ENCODE measurements around the gene P3R3URF. TPM values are rescaled to one million over a fixed set of nuclear protein-coding genes. Genes with fewer than 3 reads are reported as not detected.

The P3R3URF gene
- total RNA-seq, 4 donors from 2014 or later: not detected

DNA sequence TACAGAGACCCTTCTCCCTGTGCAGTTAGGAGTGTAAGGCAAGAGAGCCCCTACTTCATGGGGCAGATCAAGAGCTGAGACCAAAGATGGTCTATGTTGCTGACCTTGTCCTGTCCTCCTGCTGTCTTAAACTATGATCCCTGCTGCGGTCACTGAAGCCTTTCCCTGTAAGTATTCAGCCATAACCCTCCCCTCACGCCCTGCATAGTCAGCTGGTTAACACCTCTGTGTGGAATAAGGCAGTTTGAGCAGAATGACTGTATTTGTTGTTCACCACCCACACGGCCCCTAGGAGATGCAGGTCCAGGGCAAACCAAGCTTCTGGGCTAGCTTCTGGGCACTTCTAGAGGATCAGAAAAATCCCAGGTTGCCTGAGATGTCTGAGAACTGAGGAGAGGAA lies 1.0 kb downstream of the P3R3URF start:
- DNase-seq (ENCODE audit: extremely low spot score): no peak
- Histone ChIP-seq H3K4me3 (no peak overlapping the region), H3K36me3 (no peaks in the 10 kb centered on the region), H3K9me3 (no peaks in the 10 kb centered on the region), H3K27ac (replicated peaks in 1 of 4) (peak overlapping the region; percentile 73 to 76 (median 75)), H3K4me1 (peaks cover 49 to 55% (median 53%) of the 10 kb centered on the region in 4 donors), H3K27me3 (no peaks in the 10 kb centered on the region)
- intact Hi-C loops (cut with DNase I): loop anchor here (5.0 kb wide), 1 partner anchor 43 kb away; the partner anchor contains the start of gene PIK3R3
- TF ChIP-seq POLR2AphosphoS5 (IDR thresholded peaks at IDR 0.05) (no peak), POLR2A (IDR thresholded peaks at IDR 0.05; ENCODE audit: low read depth) (no peak), EP300 (IDR thresholded peaks at IDR 0.05) (no peak)
- TF ChIP-seq, protein P1, sequence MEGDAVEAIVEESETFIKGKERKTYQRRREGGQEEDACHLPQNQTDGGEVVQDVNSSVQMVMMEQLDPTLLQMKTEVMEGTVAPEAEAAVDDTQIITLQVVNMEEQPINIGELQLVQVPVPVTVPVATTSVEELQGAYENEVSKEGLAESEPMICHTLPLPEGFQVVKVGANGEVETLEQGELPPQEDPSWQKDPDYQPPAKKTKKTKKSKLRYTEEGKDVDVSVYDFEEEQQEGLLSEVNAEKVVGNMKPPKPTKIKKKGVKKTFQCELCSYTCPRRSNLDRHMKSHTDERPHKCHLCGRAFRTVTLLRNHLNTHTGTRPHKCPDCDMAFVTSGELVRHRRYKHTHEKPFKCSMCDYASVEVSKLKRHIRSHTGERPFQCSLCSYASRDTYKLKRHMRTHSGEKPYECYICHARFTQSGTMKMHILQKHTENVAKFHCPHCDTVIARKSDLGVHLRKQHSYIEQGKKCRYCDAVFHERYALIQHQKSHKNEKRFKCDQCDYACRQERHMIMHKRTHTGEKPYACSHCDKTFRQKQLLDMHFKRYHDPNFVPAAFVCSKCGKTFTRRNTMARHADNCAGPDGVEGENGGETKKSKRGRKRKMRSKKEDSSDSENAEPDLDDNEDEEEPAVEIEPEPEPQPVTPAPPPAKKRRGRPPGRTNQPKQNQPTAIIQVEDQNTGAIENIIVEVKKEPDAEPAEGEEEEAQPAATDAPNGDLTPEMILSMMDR (IDR thresholded peaks at IDR 0.05): no peak
- 84% methylated on average over 3 of the region's 3 CpGs for WGBS

DNA sequence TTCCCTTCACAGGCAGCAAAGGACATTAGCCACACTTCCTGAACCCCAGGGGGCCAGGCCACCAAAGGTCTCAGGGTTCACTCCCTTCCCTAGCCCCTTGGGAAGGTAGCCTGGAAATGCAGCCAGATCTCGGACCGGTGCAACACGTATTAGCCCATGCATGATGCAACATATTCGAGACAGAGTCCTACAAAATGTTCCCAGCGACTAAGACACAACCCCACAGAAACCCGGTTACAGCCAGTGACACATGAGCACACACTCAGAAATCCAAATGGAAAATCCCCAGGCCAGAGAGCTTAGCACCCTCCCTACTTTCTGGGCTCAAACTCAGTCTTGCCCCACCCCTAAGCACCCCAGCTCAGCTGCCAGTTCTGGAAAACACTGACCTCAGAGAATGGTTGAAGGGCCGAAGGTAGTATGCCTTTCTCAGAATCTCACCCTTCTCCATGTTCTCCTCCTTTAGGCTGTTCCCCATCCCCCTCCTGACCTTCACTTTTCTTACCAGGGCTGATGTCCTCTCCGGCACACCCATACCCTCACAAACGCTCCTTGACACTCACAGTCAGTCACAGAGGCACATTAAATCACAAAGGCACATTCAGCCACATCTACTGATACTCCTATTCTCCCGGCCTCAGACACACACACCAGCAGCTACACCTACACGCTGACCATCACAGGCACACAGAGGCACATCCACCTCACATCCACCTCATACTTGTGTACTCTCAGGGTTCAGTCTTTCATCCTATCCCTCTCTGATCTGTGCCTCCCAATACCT lies 1.6 kb downstream of the P3R3URF start, which contains the start of gene TSPAN1:
TSPAN1 (plus strand) TSS at position 640 of the 784 bp plus-strand sequence. CDS start 6,021 bp downstream, outside the sequence.
- peak within 1 kb of the TSS in 1 of 4 donors; percentile 2 for H3K4me3 ChIP-seq
- intact Hi-C loops (cut with DNase I): loop anchor here (5.0 kb wide), 1 partner anchor 42 kb away; the partner anchor contains the start of gene PIK3R3
- no peak for DNase-seq (ENCODE audit: extremely low spot score)
- TF ChIP-seq EP300 (IDR thresholded peaks at IDR 0.05): no peak
- peak; percentile 56 to 65 for TF ChIP-seq POLR2AphosphoS5 (IDR thresholded peaks at IDR 0.05)
- TF ChIP-seq POLR2A (IDR thresholded peaks at IDR 0.05; ENCODE audit: low read depth): no peak
- TF ChIP-seq, protein P1 (IDR thresholded peaks at IDR 0.05): peak in 1 of 3 experiments; percentile 8
- WGBS: 46% methylated on average over 11 of the region's 11 CpGs
- H3K4me1 ChIP-seq: peaks cover 43 to 59% (median 48%) of the 10 kb centered on the region in 4 donors
- H3K27me3 ChIP-seq: no peaks in the 10 kb centered on the region
- H3K36me3 ChIP-seq: no peaks in the 10 kb centered on the region
- H3K9me3 ChIP-seq: no peaks in the 10 kb centered on the region
- H3K27ac ChIP-seq (replicated peaks in 1 of 4): peak within 1 kb of the TSS; percentile 73 to 76 (median 75)

- TF ChIP-seq, protein P1 (IDR thresholded peaks at IDR 0.05): peak in 1 of 3 experiments; percentile 9
- TF ChIP-seq EP300 (IDR thresholded peaks at IDR 0.05) (no peak), POLR2A (IDR thresholded peaks at IDR 0.05; ENCODE audit: low read depth) (no peak), POLR2AphosphoS5 (IDR thresholded peaks at IDR 0.05) (peak in 1 of 2 donors; percentile 27)
- intact Hi-C loops (cut with DNase I): no loop called here
- Histone ChIP-seq H3K4me3 (no peak overlapping the region), H3K9me3 (no peaks in the 10 kb centered on the region), H3K27ac (replicated peaks in 1 of 4) (peak overlapping the region; percentile 73 to 76 (median 75)), H3K4me1 (peaks cover 38 to 67% (median 43%) of the 10 kb centered on the region in 4 donors), H3K27me3 (no peaks in the 10 kb centered on the region), H3K36me3 (no peaks in the 10 kb centered on the region)
- DNase-seq (ENCODE audit: extremely low spot score): no peak
- 15% methylated on average over 3 of the region's 4 CpGs for WGBS
These were observed 2.9 kb downstream of the P3R3URF start for GRCh38 chr1:46173361-46173856.

DNA sequence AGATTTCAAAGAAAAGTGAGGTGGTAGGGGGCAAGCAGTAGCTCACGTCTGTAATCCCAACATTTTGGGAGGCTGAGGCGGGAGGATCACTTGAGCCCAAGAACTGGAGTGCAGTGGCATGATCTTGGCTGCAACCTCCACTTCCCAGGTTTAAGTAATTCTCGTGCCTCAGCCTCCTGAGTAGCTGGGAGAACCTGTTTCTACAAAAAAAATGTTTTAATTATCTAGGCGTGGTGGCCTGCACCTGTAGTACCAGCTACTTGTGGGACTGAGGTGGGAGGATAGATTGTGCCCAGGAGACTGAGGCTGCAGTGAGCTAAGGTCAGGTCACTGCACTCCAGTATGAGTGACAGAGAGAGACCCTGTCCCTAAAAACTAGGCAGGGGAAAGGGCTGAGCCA lies 4.0 kb downstream of the P3R3URF start:
- Histone ChIP-seq H3K36me3 (no peaks in the 10 kb centered on the region), H3K27ac (replicated peaks in 1 of 4) (peak overlapping the region in 2 of 4 donors; percentile 42 to 65), H3K4me1 (peaks cover 45 to 77% (median 51%) of the 10 kb centered on the region in 4 donors), H3K27me3 (no peaks in the 10 kb centered on the region), H3K9me3 (no peaks in the 10 kb centered on the region), H3K4me3 (no peak overlapping the region)
- DNase-seq (ENCODE audit: extremely low spot score): no peak
- 95% methylated on average over 4 of the region's 4 CpGs for WGBS
- intact Hi-C loops (cut with DNase I): no loop called here
- TF ChIP-seq POLR2AphosphoS5 (IDR thresholded peaks at IDR 0.05) (no peak), EP300 (IDR thresholded peaks at IDR 0.05) (no peak), POLR2A (IDR thresholded peaks at IDR 0.05; ENCODE audit: low read depth) (no peak)
- TF ChIP-seq, protein P1 (IDR thresholded peaks at IDR 0.05): no peak

Measured in esophagus muscularis mucosa (tissue), 4 donors.